Memory B cell (primary cell): ENCODE measurements around the gene GRK4.

Source experiments
- ATAC-seq: fragments of 150-1000 bp; cut with Tn5 transposase; 2 replicates; pipeline ENCODE4 v1.10.0; 2021; ENCODE audit warnings: low read depth, mild to moderate bottlenecking, moderate library complexity
- DNase-seq, 2 donors: peaks; one replicate each; pipeline ENCODE4 v3.0.0; 2022; ENCODE audit warnings: low spot score in 2 of 2
- H3K27ac Mint-ChIP-seq: one replicate; pipeline ENCODE4 v1.8.0; 2022; ENCODE audit warnings: mild to moderate bottlenecking, moderate library complexity, mixed read lengths
- H3K27me3 Mint-ChIP-seq: one replicate; pipeline ENCODE4 v1.8.0; 2022; ENCODE audit warnings: mixed read lengths
- H3K36me3 Mint-ChIP-seq: one replicate; pipeline ENCODE4 v1.8.0; 2022; ENCODE audit warnings: mild to moderate bottlenecking, mixed read lengths
- H3K4me1 Mint-ChIP-seq: one replicate; pipeline ENCODE4 v1.8.0; 2022; ENCODE audit warnings: mixed read lengths
- H3K4me3 Mint-ChIP-seq: one replicate; pipeline ENCODE4 v1.8.0; 2022; ENCODE audit warnings: mild to moderate bottlenecking, moderate library complexity, mixed read lengths
- H3K9me3 Mint-ChIP-seq: one replicate; pipeline ENCODE4 v1.8.0; 2022; ENCODE audit warnings: mixed read lengths

Gene GRK4

GRCh38 chr4:3035249-3035648 is 71.9 kb downstream of the GRK4 start:
- no peaks in the 10 kb centered on the region for H3K9me3 Mint-ChIP-seq
- ATAC-seq = no peak
- H3K27ac Mint-ChIP-seq = no peak overlapping the region
- DNase-seq = no peak
- peaks cover 15% of the 10 kb centered on the region for H3K4me1 Mint-ChIP-seq
- H3K4me3 Mint-ChIP-seq = no peak overlapping the region
- peaks cover 4% of the 10 kb centered on the region for H3K27me3 Mint-ChIP-seq
- no peaks in the 10 kb centered on the region for H3K36me3 Mint-ChIP-seq

GRCh38 chr4:3035674-3036073 is 72.3 kb downstream of the GRK4 start:
- peaks cover 18% of the 10 kb centered on the region for H3K4me1 Mint-ChIP-seq
- H3K27me3 Mint-ChIP-seq = peaks cover 3% of the 10 kb centered on the region
- ATAC-seq (no peak), DNase-seq (no peak)
- H3K9me3 Mint-ChIP-seq = no peaks in the 10 kb centered on the region
- H3K36me3 Mint-ChIP-seq = no peaks in the 10 kb centered on the region
- no peak overlapping the region for H3K4me3 Mint-ChIP-seq
- no peak overlapping the region for H3K27ac Mint-ChIP-seq

GRCh38 chr4:3036131-3036952 is 73.0 kb downstream of the GRK4 start:
- DNase-seq = no peak
- no peak overlapping the region for H3K4me3 Mint-ChIP-seq

GRCh38 chr4:3037957-3038461 is 74.6 kb downstream of the GRK4 start:
- H3K9me3 Mint-ChIP-seq = no peaks in the 10 kb centered on the region
- H3K27ac Mint-ChIP-seq = peak overlapping the region; percentile 70
- no peaks in the 10 kb centered on the region for H3K36me3 Mint-ChIP-seq
- H3K27me3 Mint-ChIP-seq = no peaks in the 10 kb centered on the region
- DNase-seq (no peak), ATAC-seq (no peak)
- H3K4me3 Mint-ChIP-seq = peak overlapping the region; percentile 71
- H3K4me1 Mint-ChIP-seq = peaks cover 27% of the 10 kb centered on the region

More at GRCh38 chr4:3036131-3036952, 73.0 kb downstream of the GRK4 start:
- Mint-ChIP-seq H3K36me3 (no peaks in the 10 kb centered on the region), H3K27me3 (no peaks in the 10 kb centered on the region), H3K4me1 (peaks cover 18% of the 10 kb centered on the region), H3K27ac (no peak overlapping the region), H3K9me3 (no peaks in the 10 kb centered on the region)
- no peak for ATAC-seq

- Mint-ChIP-seq H3K9me3 (no peaks in the 10 kb centered on the region), H3K36me3 (no peaks in the 10 kb centered on the region), H3K4me3 (peak overlapping the region; percentile 93), H3K4me1 (peaks cover 35% of the 10 kb centered on the region), H3K27ac (peak overlapping the region; percentile 90), H3K27me3 (no peaks in the 10 kb centered on the region)
- DNase-seq = no peak
- ATAC-seq = no peak
These were observed 76.5 kb downstream of the GRK4 start for GRCh38 chr4:3039706-3040366.

GRCh38 chr4:3040452-3041191 is 77.3 kb downstream of the GRK4 start:
- Mint-ChIP-seq H3K4me3 (peak overlapping the region; percentile 93), H3K9me3 (peaks cover 3% of the 10 kb centered on the region), H3K27me3 (no peaks in the 10 kb centered on the region), H3K27ac (peak overlapping the region; percentile 90), H3K36me3 (peaks cover 4% of the 10 kb centered on the region), H3K4me1 (peaks cover 41% of the 10 kb centered on the region)
- ATAC-seq (peak; percentile 38), DNase-seq (peak in 1 of 2 donors; percentile 28)

- ATAC-seq (peak; percentile 62), DNase-seq (peak; percentile 64)
- Mint-ChIP-seq H3K4me1 (peaks cover 48% of the 10 kb centered on the region), H3K27ac (peak overlapping the region; percentile 90), H3K9me3 (peaks cover 3% of the 10 kb centered on the region), H3K4me3 (peak overlapping the region; percentile 93), H3K27me3 (no peaks in the 10 kb centered on the region), H3K36me3 (peaks cover 5% of the 10 kb centered on the region)
These were observed 78.1 kb downstream of the GRK4 start for GRCh38 chr4:3041192-3042142.

GRCh38 chr4:3042226-3042625 is 78.9 kb downstream of the GRK4 start:
- DNase-seq (no peak), ATAC-seq (no peak)
- H3K36me3 Mint-ChIP-seq = peaks cover 5% of the 10 kb centered on the region
- H3K4me1 Mint-ChIP-seq = peaks cover 43% of the 10 kb centered on the region
- H3K9me3 Mint-ChIP-seq = peaks cover 3% of the 10 kb centered on the region
- H3K4me3 Mint-ChIP-seq = peak overlapping the region; percentile 93
- no peaks in the 10 kb centered on the region for H3K27me3 Mint-ChIP-seq
- H3K27ac Mint-ChIP-seq = peak overlapping the region; percentile 90

GRCh38 chr4:3043282-3044020 is 80.1 kb downstream of the GRK4 start:
- Mint-ChIP-seq H3K27me3 (no peaks in the 10 kb centered on the region), H3K9me3 (peaks cover 3% of the 10 kb centered on the region), H3K4me3 (peak overlapping the region; percentile 5), H3K4me1 (peaks cover 44% of the 10 kb centered on the region), H3K27ac (no peak overlapping the region), H3K36me3 (peaks cover 5% of the 10 kb centered on the region)
- no peak for DNase-seq
- no peak for ATAC-seq

GRCh38 chr4:3044870-3045819 is 81.8 kb downstream of the GRK4 start:
- H3K4me3 Mint-ChIP-seq = peak overlapping the region; percentile 54

GRCh38 chr4:3046162-3046561 is 82.8 kb downstream of the GRK4 start:
- Mint-ChIP-seq H3K4me3 (peak overlapping the region; percentile 17), H3K27me3 (no peaks in the 10 kb centered on the region), H3K9me3 (peaks cover 3% of the 10 kb centered on the region), H3K36me3 (peaks cover 7% of the 10 kb centered on the region), H3K27ac (peak overlapping the region; percentile 95), H3K4me1 (peaks cover 38% of the 10 kb centered on the region)
- ATAC-seq (peak; percentile 12), DNase-seq (no peak)

More at GRCh38 chr4:3044870-3045819, 81.8 kb downstream of the GRK4 start:
- peak; percentile 64 to 69 for DNase-seq
- peak overlapping the region; percentile 95 for H3K27ac Mint-ChIP-seq
- H3K9me3 Mint-ChIP-seq = peaks cover 3% of the 10 kb centered on the region
- ATAC-seq = peak; percentile 54
- H3K27me3 Mint-ChIP-seq = no peaks in the 10 kb centered on the region
- H3K36me3 Mint-ChIP-seq = peaks cover 7% of the 10 kb centered on the region
- H3K4me1 Mint-ChIP-seq = peaks cover 42% of the 10 kb centered on the region

GRCh38 chr4:3046623-3047022 is 83.3 kb downstream of the GRK4 start:
- H3K36me3 Mint-ChIP-seq = peaks cover 7% of the 10 kb centered on the region
- H3K27ac Mint-ChIP-seq = peak overlapping the region; percentile 95
- DNase-seq = no peak
- peaks cover 3% of the 10 kb centered on the region for H3K9me3 Mint-ChIP-seq
- ATAC-seq = no peak
- peaks cover 38% of the 10 kb centered on the region for H3K4me1 Mint-ChIP-seq
- no peaks in the 10 kb centered on the region for H3K27me3 Mint-ChIP-seq
- peak overlapping the region; percentile 17 for H3K4me3 Mint-ChIP-seq
